COLO668 (cell line): ENCODE data around the gene OAS3.
"Not testable (repeated sequence)": the region's sequence is repeated elsewhere in the genome, so short reads cannot be mapped to it uniquely, and the experiment has no call there.

ENCODE experiments used
- DNase-seq: peaks from one replicate; lab custom pipeline; 2025; ENCODE audit not compliant: unreplicated experiment; lab: John Stamatoyannopoulos, UW

OAS3 gene

DNA sequence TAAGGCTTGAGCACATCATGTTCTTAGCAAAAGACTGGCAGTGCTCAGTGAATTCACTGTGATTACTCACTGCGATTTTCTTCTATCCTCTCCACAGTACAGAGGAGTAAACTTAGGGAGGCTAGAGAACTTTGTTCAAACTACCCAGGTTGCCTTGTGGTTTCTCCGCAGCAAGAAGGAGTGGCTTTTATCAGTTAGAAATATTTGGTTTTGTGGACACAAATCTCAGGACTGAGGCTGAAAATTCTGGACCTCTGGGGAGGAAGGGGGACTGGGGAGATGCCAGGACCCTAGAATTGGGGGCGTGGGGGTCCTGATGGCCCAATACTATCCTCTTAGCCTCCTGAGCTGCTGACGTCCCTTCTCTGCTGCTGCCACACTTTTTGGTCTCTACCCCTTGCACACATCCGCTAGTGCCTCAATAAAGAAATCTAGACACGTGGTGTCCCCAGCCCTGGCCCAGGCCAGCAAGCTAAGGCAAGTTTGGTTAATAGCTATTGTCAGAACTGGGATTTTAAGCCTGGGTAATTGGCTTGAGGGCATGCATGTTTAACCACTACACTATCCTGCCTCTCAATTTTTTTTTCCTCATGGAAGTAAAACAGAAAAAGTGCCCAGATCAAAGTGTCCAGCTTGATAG, 40.9 kb downstream of the OAS3 start:
- no peak for DNase-seq

- no peak for DNase-seq
Observed at GRCh38 chr12:112980491-112981158, 42.4 kb downstream of the OAS3 start.

DNA sequence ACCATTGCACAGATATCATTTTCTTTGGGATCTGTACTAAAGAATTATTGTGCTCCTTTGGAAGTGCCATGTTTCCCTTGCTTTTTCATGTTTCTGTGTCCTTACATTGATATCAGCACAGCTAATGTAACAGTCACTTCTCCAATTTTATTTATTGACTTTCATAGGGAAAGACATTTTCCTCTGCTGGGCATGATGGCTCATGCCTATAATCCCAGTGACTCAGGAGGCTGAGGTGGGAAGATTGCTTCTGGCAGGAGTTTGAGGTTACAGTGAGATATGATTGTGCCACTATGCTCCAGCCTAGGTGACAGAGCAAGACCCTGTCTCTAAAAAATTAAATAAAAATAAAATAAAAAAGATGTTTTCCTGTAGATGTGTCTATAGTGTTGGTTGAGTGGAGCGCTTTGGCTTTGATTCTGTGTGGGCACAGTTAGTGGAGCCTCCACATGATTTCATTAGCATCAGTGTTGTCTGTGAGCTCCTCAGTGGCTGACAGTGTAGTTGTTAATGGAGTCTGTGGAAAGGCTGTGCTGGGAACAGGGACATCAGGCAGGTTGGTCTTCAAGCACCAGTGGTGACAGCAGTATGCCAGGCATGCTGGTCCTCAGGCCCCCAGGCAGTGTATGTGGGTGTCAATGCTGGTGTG, 47.5 kb downstream of the OAS3 start:
- DNase-seq = no peak

- no peak for DNase-seq
Observed at GRCh38 chr12:112986291-112986800, 48.1 kb downstream of the OAS3 start.

- no peak for DNase-seq
Observed at GRCh38 chr12:112987561-112987960, 49.3 kb downstream of the OAS3 start.

DNA sequence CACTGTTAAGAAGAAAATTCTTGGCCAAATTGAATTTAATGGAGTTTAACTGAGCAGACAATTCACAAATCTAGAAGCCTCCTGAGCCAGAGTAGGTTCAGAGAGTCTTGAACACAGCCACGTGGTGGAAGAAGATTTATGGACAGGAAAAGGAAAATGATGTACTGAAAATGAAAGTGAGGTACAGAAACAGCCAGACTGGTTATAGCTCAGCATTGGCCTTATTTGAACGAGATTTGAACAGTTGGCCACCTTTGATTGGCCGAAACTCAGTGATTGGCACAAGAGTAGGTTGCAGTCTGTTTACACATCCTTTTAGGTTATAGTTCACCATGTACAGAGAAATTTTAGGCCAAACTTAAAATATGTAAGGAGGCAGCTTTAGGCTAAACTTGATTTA, 50.0 kb downstream of the OAS3 start:
- no peak for DNase-seq

- not testable (repeated sequence) for DNase-seq
Observed at GRCh38 chr12:112988823-112989385, 50.6 kb downstream of the OAS3 start.

GRCh38 chr12:112989806-112990205, 51.5 kb downstream of the OAS3 start:
- no peak for DNase-seq

GRCh38 chr12:112992541-112993398, 54.5 kb downstream of the OAS3 start:
- DNase-seq = peak; percentile 62

- no peak for DNase-seq
Observed at GRCh38 chr12:112995008-112995407, 56.7 kb downstream of the OAS3 start.

GRCh38 chr12:112996501-112996900, 58.2 kb downstream of the OAS3 start:
- no peak for DNase-seq

DNA sequence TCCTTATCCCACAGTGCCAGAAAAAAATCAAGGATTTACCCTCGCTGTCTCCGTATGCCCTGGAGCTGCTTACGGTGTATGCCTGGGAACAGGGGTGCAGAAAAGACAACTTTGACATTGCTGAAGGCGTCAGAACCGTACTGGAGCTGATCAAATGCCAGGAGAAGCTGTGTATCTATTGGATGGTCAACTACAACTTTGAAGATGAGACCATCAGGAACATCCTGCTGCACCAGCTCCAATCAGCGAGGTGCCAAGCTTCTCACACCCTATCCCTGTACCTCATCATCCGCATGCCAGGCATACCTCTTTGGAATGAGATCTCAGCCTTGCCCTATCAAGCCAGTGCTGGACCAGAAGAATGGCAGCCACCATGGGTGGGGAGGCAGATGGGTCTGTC, 59.2 kb downstream of the OAS3 start:
- DNase-seq = no peak

GRCh38 chr12:112998987-112999767, 60.9 kb downstream of the OAS3 start:
- DNase-seq = peak; percentile 76

DNA sequence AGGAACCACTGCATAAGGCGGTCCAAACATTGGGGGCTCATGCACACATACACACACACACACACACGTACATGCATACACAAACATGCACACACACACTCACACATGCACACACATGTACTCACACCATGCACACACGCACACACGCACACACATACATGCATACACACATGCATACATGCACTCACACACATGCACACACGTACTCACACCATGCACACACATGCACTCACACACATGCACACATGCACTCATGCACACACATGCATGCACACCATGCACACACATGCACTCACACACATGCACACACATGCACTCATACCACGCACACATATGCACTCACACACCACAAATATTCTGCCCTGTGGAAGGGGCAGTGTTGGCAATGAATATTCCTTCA, 62.2 kb downstream of the OAS3 start:
- no peak for DNase-seq

GRCh38 chr12:113002155-113002554, 63.9 kb downstream of the OAS3 start:
- DNase-seq = peak; percentile 51

GRCh38 chr12:113002676-113003075, 64.4 kb downstream of the OAS3 start:
- DNase-seq = no peak

DNA sequence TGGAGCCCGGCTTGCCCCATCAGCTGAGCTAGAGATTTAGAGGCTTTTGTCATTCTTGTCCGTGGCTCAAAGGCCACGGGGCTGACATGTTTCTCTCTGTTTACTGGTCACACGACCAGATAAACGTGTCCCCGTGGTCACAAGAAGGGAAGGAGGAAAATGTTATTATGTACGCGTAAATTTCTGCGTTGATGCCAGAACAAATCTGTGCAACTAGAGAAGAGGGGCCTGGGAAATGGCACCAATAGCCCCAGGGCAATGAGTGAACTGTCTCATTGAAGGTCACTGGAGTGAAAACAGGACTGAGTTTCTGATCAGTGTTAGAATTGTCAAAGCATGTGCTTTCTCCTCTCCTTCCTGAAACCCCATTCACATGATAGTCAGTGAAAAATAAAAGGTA, 65.4 kb downstream of the OAS3 start:
- no peak for DNase-seq

- no peak for DNase-seq
Observed at GRCh38 chr12:113005762-113006161, 67.5 kb downstream of the OAS3 start.

GRCh38 chr12:113006206-113006605, 67.9 kb downstream of the OAS3 start:
- no peak for DNase-seq

- no peak for DNase-seq
Observed at GRCh38 chr12:113006641-113007040, 68.4 kb downstream of the OAS3 start.
